LNCAP (cell line): Measurements from ENCODE around the gene GLYR1.

ENCODE experiments used
- TF ChIP-seq, protein P1 (sequence below): fragments of 450-650 bp; IDR thresholded peaks from 2 replicates; pipeline ENCODE4 v1.5.1; 2017; ENCODE audit warnings: mild to moderate bottlenecking

Gene GLYR1

DNA sequence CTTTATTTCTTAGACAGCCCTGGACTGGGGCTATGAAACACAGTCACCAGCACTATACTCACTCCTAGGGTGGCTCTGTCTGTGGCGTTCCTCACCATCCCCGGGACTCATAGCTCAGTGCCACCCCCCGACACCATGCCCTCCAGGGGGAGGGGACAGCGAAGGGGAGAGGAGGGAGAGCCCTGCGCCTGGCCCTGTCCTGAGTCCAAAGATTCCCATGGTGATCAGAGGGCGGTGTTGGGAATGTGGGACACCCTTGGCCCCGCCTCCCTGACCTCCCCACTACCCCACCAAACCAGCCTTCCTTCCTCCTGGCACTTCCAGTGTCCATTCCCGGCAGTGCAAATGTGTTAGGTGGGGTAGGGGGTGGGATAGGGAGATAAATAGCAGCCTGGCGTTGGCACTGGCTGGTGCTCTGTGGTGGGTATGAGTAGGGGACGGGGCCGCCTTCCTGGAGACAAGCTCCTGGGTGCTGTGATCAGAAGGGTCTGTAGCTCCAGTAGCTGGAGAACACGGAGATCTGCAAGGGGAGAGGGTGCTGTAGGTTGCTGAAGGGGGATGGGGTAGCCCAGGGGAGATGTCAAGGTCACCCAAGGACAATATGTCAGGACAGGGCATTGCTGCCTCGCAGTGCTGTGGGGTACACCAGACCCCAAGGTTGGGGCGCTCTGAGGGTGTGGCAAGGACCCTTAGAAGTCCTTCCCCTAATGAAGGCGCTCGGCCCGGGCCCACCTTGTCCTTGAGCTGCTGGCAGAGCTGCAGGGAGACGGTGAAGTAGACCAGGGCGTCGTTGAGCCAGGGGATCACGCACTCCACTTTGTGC lies 49.9 kb downstream of the GLYR1 start:
- TF ChIP-seq, protein P1, sequence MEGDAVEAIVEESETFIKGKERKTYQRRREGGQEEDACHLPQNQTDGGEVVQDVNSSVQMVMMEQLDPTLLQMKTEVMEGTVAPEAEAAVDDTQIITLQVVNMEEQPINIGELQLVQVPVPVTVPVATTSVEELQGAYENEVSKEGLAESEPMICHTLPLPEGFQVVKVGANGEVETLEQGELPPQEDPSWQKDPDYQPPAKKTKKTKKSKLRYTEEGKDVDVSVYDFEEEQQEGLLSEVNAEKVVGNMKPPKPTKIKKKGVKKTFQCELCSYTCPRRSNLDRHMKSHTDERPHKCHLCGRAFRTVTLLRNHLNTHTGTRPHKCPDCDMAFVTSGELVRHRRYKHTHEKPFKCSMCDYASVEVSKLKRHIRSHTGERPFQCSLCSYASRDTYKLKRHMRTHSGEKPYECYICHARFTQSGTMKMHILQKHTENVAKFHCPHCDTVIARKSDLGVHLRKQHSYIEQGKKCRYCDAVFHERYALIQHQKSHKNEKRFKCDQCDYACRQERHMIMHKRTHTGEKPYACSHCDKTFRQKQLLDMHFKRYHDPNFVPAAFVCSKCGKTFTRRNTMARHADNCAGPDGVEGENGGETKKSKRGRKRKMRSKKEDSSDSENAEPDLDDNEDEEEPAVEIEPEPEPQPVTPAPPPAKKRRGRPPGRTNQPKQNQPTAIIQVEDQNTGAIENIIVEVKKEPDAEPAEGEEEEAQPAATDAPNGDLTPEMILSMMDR, result no peak

DNA sequence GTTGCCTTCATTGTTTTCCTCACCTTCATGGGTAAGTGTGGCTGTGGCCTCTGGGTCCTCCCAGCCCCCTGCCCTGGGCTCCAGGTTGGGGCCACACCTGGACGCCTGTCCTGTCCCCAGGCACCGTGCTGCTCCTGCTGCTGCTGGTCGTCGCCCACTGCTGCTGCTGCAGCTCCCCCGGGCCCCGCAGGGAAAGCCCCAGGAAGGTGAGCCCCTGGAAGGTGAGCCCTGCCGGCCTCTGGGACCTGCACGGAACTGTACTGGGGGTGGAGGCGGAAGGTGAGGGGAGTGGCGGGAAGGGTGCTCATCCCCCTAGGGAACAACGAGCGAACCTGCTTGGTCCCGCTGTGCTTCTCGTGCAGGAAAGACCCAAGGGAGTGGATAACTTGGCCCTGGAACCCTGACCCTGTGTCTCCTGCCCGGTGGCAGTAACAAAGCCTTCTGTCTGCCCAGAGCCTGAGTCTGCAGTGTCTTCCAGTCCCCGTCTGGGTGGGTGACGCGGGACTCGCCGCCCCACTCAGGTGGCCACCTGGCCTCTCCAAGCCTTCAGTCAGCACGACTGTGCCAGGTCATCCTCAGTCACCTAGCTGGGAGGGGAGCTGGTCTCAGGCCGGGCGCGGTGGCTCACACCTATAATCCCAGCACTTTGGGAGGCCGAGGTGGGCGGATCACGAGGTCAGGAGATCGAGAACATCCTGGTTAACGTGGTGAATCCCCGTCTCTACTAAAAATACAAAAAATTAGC lies 51.1 kb downstream of the GLYR1 start:
- TF ChIP-seq, protein P1, result no peak

GRCh38 chr16:4795181-4795827 lies 51.8 kb downstream of the GLYR1 start, which contains the start of gene SMIM22:
TSS of gene SMIM22 (plus strand) at chr16:4795369. CDS start at chr16:4795735, 366 bp downstream.
- TF ChIP-seq, protein P1, result no peak

- TF ChIP-seq, protein P1, result no peak
Observed at GRCh38 chr16:4792951-4793513, 54.1 kb downstream of the GLYR1 start.

DNA sequence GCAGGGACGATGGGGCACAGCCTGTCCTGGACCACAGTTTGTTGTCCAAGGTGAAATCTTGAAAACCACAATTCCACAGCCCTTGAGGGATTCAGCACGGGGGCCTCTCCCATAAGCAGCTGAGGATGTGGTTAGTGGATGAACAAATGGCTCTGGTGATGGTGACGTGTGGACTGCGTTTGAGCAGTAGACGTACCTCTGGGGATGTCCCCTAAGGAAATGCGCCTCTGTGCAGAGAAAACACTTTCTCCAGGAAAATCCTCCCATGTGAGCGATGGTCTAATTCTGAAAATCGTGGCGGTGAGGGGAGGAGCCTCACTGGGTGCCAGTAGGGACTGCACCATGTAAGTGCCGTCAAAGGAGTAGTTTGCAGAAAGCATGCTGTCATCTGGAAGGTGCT lies 56.2 kb downstream of the GLYR1 start:
- TF ChIP-seq, protein P1, result no peak

GRCh38 chr16:4790261-4790660 lies 56.8 kb downstream of the GLYR1 start:
- TF ChIP-seq, protein P1, result no peak

GRCh38 chr16:4788910-4789309 lies 58.2 kb downstream of the GLYR1 start:
- TF ChIP-seq, protein P1, result no peak
